Breast epithelium (tissue), 3 donors: ENCODE data around the gene RAD51C.
"Not testable (repeated sequence)": the region's sequence is repeated elsewhere in the genome, so short reads cannot be mapped to it uniquely, and the experiment has no call there.

Source experiments
- CTCF ChIP-seq, 3 donors: fragments of 450-650 bp; IDR thresholded peaks; one replicate each; pipeline ENCODE4 v1.5.1; 2016 to 2017; ENCODE audit warnings: antibody characterized with exemption in 3 of 3, mild to moderate bottlenecking in 3 of 3, moderate library complexity in 3 of 3
- POLR2A ChIP-seq: fragments of 450-650 bp; IDR thresholded peaks from one replicate; pipeline ENCODE4 v1.6.1; 2016; ENCODE audit warnings: antibody characterized with exemption, mild to moderate bottlenecking, moderate library complexity
- POLR2AphosphoS5 ChIP-seq, 3 donors: sonication (generic); formaldehyde crosslinking; IDR thresholded peaks; one replicate each; pipeline ENCODE4 v1.6.1; 2017; ENCODE audit warnings: antibody characterized with exemption in 3 of 3

- TF ChIP-seq POLR2AphosphoS5 (IDR thresholded peaks at IDR 0.05); CTCF (IDR thresholded peaks at IDR 0.05); POLR2A: not testable (repeated sequence)
These were observed 2.4 kb upstream of the RAD51C start for GRCh38 chr17:58690033-58690432.
